ENCODE data around the gene HYAL1.

Gene HYAL1

GRCh38 chr3:50334339-50335075, 31.1 kb upstream of the HYAL1 start:
- DNase-seq (ENCODE audit: low read depth, low spot score) = no peak

GRCh38 chr3:50333744-50334328, 30.5 kb upstream of the HYAL1 start:
- DNase-seq (ENCODE audit: low read depth, low spot score) = no peak

GRCh38 chr3:50331364-50331907, 28.1 kb upstream of the HYAL1 start:
- no peak for DNase-seq (ENCODE audit: low read depth, low spot score)

GRCh38 chr3:50330330-50330729, 27.0 kb upstream of the HYAL1 start:
- no peak for DNase-seq (ENCODE audit: low read depth, low spot score)

GRCh38 chr3:50327943-50328691, 24.7 kb upstream of the HYAL1 start, which contains the start of gene TUSC2:
TUSC2 (minus strand) TSS chr3:50328223; CDS start chr3:50328099, 124 bp downstream.
- peak; percentile 99 for DNase-seq (ENCODE audit: low read depth, low spot score)

GRCh38 chr3:50327129-50327528, 23.8 kb upstream of the HYAL1 start:
- no peak for DNase-seq (ENCODE audit: low read depth, low spot score)

GRCh38 chr3:50326182-50326541, 22.8 kb upstream of the HYAL1 start:
- no peak for DNase-seq (ENCODE audit: low read depth, low spot score)

GRCh38 chr3:50325497-50326181, 22.3 kb upstream of the HYAL1 start:
- DNase-seq (ENCODE audit: low read depth, low spot score) = no peak

GRCh38 chr3:50325113-50325480, 21.7 kb upstream of the HYAL1 start:
- no peak for DNase-seq (ENCODE audit: low read depth, low spot score)

- DNase-seq (ENCODE audit: low read depth, low spot score) = peak; percentile 80
Measured at GRCh38 chr3:50324351-50325112, 21.2 kb upstream of the HYAL1 start.

GRCh38 chr3:50323614-50324199, 20.3 kb upstream of the HYAL1 start:
- DNase-seq (ENCODE audit: low read depth, low spot score) = no peak

GRCh38 chr3:50323092-50323600, 19.8 kb upstream of the HYAL1 start:
- no peak for DNase-seq (ENCODE audit: low read depth, low spot score)

GRCh38 chr3:50322386-50323091, 19.2 kb upstream of the HYAL1 start, which contains the start of gene HYAL2:
HYAL2 (minus strand) TSS chr3:50322745; CDS start chr3:50320489, 2,256 bp downstream.
- DNase-seq (ENCODE audit: low read depth, low spot score) = no peak

GRCh38 chr3:50322115-50322385, 18.7 kb upstream of the HYAL1 start:
- no peak for DNase-seq (ENCODE audit: low read depth, low spot score)

GRCh38 chr3:50321336-50322114, 18.2 kb upstream of the HYAL1 start:
- DNase-seq (ENCODE audit: low read depth, low spot score) = peak; percentile 96

- peak; percentile 92 for DNase-seq (ENCODE audit: low read depth, low spot score)
Measured at GRCh38 chr3:50320853-50321335, 17.5 kb upstream of the HYAL1 start.

GRCh38 chr3:50319894-50320625, 16.7 kb upstream of the HYAL1 start:
- DNase-seq (ENCODE audit: low read depth, low spot score) = no peak

- DNase-seq (ENCODE audit: low read depth, low spot score) = no peak
Measured at GRCh38 chr3:50319181-50319893, 16.0 kb upstream of the HYAL1 start.

Data from astrocyte of the hippocampus (primary cell).